ENCODE data around the gene TTC7B.

- TF ChIP-seq CTCF (optimal IDR thresholded peaks at IDR 0.05 in 1 of 3, IDR thresholded peaks at IDR 0.05 in 1 of 3, conservative IDR thresholded peaks at IDR 0.05 in 1 of 3; ENCODE audit: extremely low read depth in 1 of 3, insufficient read depth in 2 of 3, low read length in 3 of 3) (no peak), EZH2 (IDR thresholded peaks at IDR 0.05; ENCODE audit: low read length) (no peak)
Observed at GRCh38 chr14:90500665-90501370, 315.4 kb downstream of the TTC7B start.

All from keratinocyte (primary cell).